22Rv1 (cell line): Measurements from ENCODE around the gene DHH.
"Not testable (repeated sequence)": the region's sequence is repeated elsewhere in the genome, so short reads cannot be mapped to it uniquely, and the experiment has no call there.

Experiments
- H3K27ac ChIP-seq: fragments of 450-650 bp; 2 replicates; pipeline ENCODE4 v1.5.1; 2017
- ZFX ChIP-seq: fragments of 450-650 bp; IDR thresholded peaks from 2 replicates; pipeline ENCODE4 v1.6.1; 2017; ENCODE audit warnings: antibody characterized with exemption, borderline replicate concordance
- TF ChIP-seq, protein P1 (sequence below): fragments of 450-650 bp; IDR thresholded peaks from 2 replicates; pipeline ENCODE4 v1.5.1; 2017; ENCODE audit warnings: mild to moderate bottlenecking

Gene DHH

DNA sequence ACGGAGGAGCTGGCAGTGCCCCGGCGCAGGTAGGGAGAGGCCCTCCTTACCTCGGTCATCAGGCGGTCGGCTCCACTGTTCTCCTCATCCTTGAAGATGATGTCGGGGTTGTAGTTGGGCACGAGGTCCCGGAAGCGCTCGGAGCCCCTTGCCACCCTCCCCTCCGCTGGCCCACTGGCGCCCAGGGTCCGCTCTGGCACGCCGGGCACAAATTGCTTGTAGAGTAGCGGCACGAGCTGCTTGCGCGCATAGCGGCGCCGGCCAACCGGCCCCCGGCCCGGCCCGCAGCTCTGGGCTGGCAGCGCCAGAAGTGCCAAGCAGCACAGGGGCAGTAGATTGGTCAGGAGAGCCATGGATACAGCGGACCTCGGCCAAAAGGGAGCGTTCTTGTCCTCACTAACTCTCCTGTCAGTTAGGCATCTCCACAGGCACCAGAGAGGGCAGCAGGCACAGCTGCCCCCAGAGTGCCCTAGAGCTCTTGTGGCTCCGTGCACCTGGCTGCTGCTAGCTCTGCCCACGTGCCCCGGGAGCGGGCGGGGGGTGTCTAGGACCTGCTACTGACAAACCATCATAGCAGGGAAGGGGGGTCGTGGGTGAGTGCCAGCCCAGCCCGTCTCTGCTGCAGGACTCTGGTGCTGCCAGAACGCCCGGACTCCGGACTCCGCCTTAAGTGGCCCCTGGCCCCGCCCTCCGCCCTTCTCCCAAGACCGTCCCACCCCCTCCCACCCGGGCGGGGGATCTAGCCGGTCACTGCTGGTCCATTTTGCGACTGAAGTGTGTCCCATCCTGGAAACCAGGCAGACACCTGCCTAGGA is at the start of gene DHH:
Gene DHH (minus strand): TSS at position 642 of the 815 bp plus-strand sequence. CDS start 289 bp downstream, at position 353.
- TF ChIP-seq ZFX: no peak
- TF ChIP-seq, protein P1, sequence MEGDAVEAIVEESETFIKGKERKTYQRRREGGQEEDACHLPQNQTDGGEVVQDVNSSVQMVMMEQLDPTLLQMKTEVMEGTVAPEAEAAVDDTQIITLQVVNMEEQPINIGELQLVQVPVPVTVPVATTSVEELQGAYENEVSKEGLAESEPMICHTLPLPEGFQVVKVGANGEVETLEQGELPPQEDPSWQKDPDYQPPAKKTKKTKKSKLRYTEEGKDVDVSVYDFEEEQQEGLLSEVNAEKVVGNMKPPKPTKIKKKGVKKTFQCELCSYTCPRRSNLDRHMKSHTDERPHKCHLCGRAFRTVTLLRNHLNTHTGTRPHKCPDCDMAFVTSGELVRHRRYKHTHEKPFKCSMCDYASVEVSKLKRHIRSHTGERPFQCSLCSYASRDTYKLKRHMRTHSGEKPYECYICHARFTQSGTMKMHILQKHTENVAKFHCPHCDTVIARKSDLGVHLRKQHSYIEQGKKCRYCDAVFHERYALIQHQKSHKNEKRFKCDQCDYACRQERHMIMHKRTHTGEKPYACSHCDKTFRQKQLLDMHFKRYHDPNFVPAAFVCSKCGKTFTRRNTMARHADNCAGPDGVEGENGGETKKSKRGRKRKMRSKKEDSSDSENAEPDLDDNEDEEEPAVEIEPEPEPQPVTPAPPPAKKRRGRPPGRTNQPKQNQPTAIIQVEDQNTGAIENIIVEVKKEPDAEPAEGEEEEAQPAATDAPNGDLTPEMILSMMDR: peak; percentile 30; the same call in 1 of the 2 replicates
- no peak within 1 kb of the TSS; the same call in 1 of the 2 replicates for H3K27ac ChIP-seq

DNA sequence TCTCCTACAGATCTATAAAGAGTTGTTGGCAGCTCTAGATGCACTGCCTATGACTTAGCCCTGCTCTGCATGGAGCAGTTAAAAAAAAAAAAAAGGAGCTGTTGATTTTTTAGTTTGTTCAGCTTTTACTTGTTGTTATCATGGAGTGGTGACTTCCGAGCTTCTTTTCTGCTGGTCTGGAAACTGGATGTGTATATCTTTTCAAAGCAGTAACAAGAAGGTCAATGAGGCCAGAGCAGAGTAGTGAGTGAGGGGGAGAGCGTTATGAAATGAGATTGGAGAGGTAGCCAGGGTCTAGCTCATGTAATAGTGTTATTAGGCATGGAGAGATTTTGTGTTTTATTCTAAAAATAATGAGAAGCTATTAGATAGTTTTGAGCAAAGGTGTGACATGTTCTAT is 49.8 kb upstream of the DHH start:
- no peak overlapping the region for H3K27ac ChIP-seq
- TF ChIP-seq, protein P1: no peak
- no peak for TF ChIP-seq ZFX

DNA sequence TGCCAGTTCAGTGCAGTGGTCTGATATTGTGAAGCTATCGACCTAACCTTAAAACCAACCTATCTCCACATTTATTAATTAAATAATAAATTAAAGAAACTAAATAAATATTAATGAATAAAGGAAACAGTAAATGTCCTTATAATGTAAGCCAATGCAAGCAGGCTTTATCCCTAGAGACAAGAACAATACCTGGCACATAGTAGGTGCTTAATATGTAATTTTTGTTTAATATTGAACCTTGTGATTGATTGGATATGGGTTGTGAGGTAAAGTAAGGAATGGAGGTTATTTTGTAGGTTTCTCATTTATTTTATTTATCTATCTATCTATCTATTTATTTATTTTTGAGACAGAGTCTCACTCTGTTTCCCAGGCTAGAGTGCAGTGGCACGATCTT is 44.4 kb upstream of the DHH start:
- no peak overlapping the region for H3K27ac ChIP-seq
- TF ChIP-seq, protein P1: no peak
- TF ChIP-seq ZFX: no peak

DNA sequence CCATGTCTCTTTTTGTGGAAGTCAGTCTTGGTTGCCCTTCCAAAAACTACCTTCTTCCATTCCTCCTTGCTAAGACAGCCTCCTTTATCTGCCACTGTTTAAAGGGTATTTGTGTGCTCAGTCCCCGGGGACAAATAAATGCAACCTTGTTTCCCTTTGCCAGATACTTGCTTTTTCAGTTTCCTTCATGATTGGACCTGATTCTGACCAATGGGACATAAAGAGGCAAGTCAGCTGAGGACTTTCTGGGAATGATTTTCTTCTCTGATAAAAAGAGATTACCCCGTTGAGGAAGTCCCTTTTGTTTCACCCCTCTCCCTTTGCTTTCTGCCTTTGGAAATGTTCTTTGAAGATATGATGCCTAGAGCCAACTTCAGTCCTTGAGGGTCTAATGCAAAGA is 44.0 kb upstream of the DHH start:
- H3K27ac ChIP-seq: no peak overlapping the region
- TF ChIP-seq, protein P1: no peak

DNA sequence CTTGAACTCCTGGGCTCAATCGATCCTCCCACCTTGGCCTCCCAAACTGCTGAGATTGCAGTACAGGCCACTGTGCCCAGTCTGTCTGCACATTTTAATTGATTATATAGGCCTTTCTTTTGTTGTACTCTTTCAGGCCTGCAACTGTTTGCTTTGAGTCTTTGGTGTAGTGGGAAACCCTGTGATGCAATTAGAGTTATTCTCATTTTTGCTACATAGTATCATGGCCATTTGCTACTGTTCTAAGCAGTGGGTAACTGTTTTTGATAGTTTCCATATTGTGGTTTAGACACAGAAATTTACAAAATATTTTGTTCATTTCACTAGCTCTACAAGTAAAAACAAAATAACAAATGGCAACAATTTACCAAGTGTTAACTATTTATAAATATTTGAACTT is 42.9 kb upstream of the DHH start:
- TF ChIP-seq ZFX: no peak
- TF ChIP-seq, protein P1: no peak
- no peak overlapping the region for H3K27ac ChIP-seq

DNA sequence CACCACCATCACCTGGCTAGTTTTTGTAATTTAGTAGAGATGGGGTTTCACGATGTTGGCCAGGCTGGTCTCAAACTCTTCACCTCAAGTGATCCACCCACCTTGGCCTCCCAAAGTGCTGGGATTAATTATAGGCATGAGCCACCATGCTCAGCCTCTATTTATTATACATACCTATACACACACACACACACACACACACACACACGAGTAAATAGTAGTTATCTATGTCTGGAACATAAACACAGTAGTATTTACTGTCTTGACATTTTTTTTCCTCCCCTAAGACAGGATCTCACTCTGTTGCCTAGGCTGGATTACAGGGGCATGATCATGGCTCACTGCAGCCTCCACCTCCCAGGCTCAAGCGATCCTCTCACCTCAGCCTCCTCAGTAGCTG is 42.4 kb upstream of the DHH start:
- not testable (repeated sequence) for H3K27ac ChIP-seq

DNA sequence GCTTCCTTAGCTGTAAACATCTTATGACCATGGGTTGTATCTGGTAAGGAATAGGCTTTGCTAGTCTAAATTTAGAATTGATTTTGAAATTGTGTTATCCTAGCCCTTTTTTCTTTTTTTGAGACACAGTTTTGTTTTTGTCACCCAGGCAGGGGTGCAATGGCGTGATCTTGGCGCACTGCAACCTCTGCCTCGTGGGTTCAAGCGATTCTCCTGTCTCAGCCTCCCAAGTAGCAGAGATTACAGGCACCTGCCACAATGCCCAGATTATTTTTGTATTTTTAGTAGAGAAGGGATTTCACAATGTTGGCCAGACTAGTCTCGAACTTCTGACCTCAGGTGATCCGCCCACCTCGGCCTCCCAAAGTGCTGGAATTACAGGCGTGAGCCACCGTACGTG is 39.0 kb upstream of the DHH start:
- TF ChIP-seq, protein P1: no peak
- TF ChIP-seq ZFX: no peak
- H3K27ac ChIP-seq: no peak overlapping the region

DNA sequence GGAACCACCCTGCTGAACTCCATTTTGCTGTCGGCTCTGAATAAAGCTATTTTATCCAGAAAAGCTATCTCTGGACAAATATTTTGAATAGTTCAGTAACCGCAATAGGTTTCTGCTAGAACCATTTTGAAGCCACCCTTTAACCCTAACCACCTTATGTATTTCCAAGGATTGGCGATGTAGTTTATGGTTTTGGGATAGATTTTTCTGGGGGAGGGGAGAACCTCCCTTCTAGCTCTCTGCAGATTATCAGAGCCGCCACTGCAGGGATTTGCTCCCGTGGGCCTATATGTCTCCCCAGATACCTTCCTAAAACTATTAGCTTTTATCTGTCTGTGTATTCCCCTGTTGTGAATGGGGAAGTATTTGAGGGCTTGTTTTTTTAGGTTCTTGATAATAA is 38.4 kb upstream of the DHH start:
- H3K27ac ChIP-seq: no peak overlapping the region

More for the DNA sequence above, 38.4 kb upstream of the DHH start:
- TF ChIP-seq, protein P1: no peak
- TF ChIP-seq ZFX: no peak
